Measurements from ENCODE around the gene ANKRD63.

ANKRD63 gene

DNA sequence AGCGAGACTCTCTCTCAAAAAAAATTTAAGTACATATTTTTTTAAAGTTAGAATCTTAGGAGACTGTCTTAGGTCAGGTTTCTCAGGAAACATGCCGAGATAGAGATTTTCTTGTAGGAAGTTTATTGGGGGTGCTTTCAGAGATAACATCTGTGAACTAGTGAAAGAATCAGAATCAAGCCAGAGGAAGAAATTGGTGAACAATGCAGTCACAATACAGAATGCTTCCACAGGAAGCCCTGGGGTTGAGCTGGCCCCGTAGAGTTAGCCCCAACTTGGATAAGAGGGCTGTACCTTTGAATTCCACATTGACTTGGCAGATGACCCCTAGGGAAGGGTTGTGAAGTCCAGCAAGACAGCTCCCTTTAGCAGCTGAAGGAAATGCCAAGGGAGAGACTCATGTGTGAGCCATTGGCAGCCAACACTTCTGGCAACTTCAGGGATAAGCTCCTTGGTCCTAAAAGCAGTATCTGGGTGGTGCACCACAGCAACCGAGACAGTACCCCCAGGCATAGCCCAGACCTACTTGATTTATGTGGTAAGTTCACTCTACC is 31.9 kb upstream of the ANKRD63 start:
- TF ChIP-seq, protein P1, sequence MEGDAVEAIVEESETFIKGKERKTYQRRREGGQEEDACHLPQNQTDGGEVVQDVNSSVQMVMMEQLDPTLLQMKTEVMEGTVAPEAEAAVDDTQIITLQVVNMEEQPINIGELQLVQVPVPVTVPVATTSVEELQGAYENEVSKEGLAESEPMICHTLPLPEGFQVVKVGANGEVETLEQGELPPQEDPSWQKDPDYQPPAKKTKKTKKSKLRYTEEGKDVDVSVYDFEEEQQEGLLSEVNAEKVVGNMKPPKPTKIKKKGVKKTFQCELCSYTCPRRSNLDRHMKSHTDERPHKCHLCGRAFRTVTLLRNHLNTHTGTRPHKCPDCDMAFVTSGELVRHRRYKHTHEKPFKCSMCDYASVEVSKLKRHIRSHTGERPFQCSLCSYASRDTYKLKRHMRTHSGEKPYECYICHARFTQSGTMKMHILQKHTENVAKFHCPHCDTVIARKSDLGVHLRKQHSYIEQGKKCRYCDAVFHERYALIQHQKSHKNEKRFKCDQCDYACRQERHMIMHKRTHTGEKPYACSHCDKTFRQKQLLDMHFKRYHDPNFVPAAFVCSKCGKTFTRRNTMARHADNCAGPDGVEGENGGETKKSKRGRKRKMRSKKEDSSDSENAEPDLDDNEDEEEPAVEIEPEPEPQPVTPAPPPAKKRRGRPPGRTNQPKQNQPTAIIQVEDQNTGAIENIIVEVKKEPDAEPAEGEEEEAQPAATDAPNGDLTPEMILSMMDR (IDR thresholded peaks at IDR 0.05; ENCODE audit: low read depth, low read length): no peak
- H3K4me3 ChIP-seq (replicated peaks in 1 of 2; ENCODE audit: low read depth in 2 of 2, low read length in 2 of 2): no peak overlapping the region
- DNase-seq (ENCODE audit: low read depth in 2 of 2): peak; percentile 76 to 77

DNA sequence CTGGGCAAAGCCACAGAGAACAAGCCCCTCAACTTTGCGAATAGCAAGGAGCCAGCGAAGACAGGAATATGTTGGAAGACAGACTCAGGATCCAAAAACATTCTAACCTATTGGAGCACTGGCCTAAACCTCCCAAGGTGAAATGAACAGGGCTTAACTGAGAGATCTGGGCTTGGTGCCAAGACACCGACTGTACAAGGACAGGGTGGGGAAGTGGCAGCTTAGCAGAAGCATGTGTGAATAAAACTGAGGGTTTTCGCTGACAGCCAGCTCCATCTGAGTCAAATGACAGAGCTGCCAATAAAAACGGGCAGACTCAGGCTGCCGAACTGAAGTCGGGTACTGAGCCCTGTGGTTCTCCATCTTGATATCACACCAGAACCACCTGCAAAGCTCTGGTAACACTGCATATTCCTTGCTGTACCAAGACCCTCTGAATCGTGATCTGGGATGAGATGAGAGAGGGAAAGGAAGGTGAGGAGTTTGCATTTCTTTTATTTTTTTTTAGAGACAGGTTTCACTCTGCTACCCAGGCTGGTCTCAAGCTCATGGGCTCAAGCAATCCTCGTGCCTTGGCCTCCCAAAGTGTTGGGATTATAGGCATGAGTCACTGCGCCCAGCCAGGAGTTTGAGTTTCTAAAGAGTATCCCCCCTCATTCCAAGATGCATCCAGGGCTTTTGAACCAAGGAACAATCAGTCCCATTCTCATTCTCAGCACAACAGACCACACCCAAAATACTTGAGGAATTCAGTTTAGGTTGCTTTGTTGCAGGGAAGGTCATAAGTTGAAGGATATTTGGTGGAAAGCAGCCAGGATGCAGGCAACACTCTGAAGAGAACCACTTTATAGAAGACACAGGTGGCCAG is 30.9 kb upstream of the ANKRD63 start:
- H3K4me3 ChIP-seq (replicated peaks in 1 of 2; ENCODE audit: low read depth in 2 of 2, low read length in 2 of 2): no peak overlapping the region
- DNase-seq (ENCODE audit: low read depth in 2 of 2): no peak
- TF ChIP-seq, protein P1 (IDR thresholded peaks at IDR 0.05; ENCODE audit: low read depth, low read length): no peak

DNA sequence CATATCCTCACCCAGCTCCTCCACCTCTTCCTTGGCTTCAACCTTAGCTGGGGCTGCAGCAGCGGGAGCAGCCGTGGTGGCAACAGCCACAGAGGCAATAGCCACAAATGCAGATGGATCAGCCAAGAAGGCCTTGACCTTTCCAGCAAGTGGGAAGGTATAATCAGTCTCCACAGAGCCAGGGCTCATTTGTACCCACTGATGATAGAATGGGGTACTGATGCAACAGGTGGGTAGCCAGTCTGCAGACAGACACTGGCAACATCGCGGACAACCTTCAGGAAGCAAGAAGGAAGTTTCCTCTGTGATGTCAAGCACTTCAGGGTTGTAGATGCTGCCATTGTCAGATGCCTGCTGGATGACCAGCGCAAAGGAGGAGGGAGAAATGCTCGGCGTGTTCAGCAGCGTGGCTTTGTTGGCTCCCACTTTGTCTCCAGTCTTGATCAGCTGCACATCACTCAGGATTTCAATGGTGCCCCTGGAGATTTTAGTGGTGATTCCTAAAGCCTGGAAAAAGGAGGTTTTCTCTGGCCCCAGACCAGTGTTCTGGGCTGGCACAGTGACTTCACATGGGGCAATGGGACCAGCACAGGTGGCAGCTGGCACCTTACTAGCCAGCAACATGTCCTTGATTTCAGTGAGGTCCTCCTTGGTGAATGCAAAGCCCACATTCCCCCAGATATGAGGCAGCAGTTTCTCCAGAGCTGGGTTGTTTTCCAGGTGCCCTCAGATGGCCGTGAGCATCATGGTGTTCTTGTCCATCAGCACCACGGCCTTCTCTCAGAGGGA is 29.7 kb upstream of the ANKRD63 start:
- TF ChIP-seq, protein P1 (IDR thresholded peaks at IDR 0.05; ENCODE audit: low read depth, low read length): no peak
- H3K4me3 ChIP-seq (replicated peaks in 1 of 2; ENCODE audit: low read depth in 2 of 2, low read length in 2 of 2): no peak overlapping the region
- DNase-seq (ENCODE audit: low read depth in 2 of 2): no peak

DNA sequence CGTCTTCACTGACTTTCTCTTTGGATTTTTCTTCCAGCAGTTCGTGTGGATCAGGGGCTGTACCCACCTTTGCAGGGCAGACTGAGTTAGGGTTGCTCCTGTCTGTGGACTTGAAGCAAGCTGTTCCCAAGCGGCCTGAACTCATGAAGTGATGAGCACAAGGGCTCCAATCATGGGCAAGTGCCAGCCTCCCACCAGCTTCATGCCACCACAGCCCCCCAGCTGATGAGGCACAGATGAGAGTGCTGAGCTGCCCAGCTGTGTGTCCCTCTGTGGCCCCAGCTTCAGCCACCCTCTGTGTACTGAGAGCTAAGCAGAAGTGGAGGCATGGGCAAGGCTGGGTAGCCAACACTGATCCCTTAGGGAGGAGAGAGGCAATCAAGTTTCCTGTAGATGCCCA is 28.1 kb upstream of the ANKRD63 start:
- DNase-seq (ENCODE audit: low read depth in 2 of 2): no peak
- no peak overlapping the region for H3K4me3 ChIP-seq (replicated peaks in 1 of 2; ENCODE audit: low read depth in 2 of 2, low read length in 2 of 2)
- TF ChIP-seq, protein P1 (IDR thresholded peaks at IDR 0.05; ENCODE audit: low read depth, low read length): no peak

DNA sequence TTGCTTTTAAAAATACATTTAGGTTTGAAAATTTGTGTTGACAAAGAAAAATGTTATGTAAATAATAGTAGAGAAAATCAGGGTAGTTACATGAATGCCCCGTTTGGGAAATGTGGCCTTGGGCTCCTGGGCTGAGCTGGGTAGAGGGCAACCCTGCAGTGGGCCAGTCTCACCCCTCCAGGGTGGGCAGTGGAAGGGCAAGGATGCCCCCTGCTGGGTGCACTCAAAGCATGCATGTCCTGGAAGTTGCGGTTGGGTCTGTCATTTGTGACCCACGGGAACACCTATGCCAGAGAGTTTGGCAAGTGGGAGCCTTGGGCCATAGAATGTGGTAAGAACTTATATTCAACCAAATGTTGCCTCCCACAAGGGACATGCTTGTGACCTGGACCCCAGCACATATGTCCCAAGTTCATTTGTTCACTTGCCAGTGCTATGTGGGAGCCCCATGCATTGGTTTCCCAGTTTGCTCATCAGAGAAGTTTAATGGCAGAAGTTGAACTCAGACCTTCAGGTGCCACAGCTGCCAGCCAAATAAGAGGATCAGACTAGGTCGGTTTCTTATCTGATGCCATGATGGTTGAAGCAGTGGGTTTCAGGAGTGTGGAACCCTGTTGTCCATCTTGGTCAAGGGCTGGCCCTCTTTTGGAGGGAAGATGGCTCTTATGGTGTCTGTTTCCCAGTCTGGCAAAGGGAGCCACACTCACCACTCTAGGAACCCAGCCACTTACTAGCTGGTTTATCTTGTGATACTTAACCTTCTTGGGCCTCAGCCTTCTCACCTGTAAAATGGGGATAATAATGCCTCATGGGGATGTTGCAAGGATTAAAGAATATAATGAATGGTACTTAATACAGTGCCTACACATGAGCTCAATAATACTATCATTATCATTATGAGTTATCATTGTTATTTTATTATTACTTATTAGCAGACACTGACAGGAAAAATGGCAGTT is 27.4 kb upstream of the ANKRD63 start:
- no peak overlapping the region for H3K4me3 ChIP-seq (replicated peaks in 1 of 2; ENCODE audit: low read depth in 2 of 2, low read length in 2 of 2)
- TF ChIP-seq, protein P1 (IDR thresholded peaks at IDR 0.05; ENCODE audit: low read depth, low read length): peak; percentile 77
- DNase-seq (ENCODE audit: low read depth in 2 of 2): peak; percentile 52 to 57

DNA sequence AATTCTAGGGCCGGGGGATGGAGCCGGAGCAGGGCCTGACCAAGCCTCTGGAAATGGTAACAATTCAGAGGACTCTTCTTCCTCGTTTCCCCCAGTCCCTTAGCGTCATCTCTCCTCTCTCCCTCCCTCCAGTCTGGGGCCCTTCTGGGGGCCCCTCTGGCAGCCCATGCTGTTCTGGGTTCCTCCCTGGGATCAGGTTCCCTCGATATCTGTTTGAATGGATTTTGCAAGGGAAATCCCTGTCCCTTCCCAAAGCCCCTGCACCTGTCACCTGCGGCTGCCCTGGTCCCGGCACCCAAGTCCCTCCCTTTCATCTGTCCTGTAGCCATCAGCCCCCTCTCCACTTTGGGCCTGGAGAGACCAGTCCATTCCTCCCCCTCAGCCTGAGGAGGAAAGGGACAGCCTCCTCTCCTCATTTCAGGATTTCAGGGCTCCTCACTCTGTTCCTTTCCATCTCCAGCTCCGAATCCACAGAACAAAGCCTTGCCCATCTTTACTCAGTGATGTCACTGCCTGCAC is 26.5 kb upstream of the ANKRD63 start:
- no peak overlapping the region for H3K4me3 ChIP-seq (replicated peaks in 1 of 2; ENCODE audit: low read depth in 2 of 2, low read length in 2 of 2)
- no peak for DNase-seq (ENCODE audit: low read depth in 2 of 2)
- TF ChIP-seq, protein P1 (IDR thresholded peaks at IDR 0.05; ENCODE audit: low read depth, low read length): no peak

Data from cardiac fibroblast (primary cell).